ENCODE results near the gene VANGL2.

VANGL2 gene

DNA sequence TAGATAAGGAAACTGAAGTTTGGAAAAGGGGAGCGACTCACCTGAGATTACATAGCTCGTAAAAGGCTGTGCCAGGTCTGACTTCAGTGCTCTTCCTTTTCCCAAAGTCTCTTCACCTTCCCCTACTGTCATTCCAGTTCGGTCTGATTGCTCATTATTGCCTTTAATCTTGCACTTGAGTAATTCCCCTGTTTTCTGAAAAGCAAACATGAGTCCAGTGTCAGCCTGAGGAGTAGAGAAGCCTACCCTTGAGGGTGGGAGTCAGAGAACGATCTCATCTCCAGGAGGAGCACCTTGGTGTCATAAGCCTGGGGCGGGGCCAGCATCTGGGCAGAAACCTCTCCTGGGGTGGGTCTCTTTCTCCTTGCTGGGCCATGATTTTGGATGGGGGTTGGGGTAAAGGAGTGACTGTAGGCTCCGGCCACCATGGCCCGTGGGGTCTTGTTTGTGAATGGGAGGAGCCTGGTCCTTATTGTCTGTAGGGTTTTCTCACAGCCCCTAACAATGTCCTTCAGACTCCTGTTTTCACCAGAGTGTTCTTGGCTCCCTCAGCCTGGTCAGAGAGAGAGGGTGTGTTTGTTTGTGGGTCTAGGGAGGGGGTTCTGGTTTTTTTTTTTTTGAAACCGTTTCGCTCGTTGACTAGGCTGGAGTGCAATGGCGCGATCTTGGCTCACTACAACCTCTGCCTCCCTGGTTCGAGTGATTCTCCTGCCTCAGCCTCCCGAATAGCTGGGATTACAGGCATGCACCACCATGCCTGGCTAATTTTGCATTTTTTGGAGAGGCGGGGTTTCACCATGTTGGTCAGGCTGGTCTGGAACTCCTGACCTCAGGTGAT is 6.0 kb downstream of the VANGL2 start:
- H3K27ac ChIP-seq = no peak overlapping the region
- TF ChIP-seq ZFX (IDR thresholded peaks at IDR 0.05) = no peak
- TF ChIP-seq, protein P1, sequence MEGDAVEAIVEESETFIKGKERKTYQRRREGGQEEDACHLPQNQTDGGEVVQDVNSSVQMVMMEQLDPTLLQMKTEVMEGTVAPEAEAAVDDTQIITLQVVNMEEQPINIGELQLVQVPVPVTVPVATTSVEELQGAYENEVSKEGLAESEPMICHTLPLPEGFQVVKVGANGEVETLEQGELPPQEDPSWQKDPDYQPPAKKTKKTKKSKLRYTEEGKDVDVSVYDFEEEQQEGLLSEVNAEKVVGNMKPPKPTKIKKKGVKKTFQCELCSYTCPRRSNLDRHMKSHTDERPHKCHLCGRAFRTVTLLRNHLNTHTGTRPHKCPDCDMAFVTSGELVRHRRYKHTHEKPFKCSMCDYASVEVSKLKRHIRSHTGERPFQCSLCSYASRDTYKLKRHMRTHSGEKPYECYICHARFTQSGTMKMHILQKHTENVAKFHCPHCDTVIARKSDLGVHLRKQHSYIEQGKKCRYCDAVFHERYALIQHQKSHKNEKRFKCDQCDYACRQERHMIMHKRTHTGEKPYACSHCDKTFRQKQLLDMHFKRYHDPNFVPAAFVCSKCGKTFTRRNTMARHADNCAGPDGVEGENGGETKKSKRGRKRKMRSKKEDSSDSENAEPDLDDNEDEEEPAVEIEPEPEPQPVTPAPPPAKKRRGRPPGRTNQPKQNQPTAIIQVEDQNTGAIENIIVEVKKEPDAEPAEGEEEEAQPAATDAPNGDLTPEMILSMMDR (conservative IDR thresholded peaks at IDR 0.05) = no peak

DNA sequence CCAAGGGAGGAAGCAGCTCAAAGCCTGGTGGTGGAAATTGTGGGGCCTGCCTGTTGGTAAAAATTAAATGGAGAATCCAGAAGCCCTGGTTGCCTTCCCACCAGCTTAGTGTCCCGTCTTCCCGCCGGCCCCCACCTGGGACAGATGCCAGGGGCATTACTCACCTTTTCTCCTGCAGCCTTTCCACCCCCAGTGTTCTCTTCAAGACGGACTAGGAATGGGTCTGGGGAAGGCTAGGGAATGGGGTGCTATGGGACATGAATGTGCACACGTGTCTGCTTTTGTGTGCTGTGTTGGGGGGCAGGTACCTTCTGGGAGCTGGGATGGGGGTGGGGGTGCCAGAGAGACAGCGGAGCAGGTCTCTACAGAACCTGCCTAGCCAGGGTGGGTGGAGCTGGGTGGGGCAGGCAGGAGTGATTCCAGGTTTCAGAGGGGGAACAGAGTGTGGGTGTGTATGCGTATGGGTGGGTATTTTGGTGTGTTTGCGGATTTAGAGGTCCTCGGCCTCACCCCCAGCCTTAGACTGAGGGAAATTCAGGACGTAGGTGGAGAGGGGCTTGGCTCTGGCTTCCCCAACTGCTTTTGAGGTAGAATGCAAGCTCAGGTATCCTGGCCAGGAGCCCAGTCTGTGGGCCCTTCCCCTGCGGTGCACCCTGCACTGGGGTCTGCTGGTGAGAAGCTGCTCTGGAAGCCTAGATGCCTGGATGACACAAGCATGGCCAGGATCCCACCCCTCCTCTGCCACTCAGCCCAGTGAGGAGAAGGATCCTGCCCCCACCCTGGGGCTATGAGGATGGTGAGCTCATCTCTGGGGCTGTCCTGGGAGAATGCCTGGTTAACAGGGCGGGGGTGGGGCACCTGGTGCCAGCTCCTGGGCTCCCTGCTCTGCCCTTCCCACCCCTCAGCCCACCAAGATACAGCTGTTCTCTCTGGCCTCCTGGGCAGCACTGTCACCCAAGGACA is 7.8 kb downstream of the VANGL2 start:
- no peak overlapping the region for H3K27ac ChIP-seq
- TF ChIP-seq, protein P1 (conservative IDR thresholded peaks at IDR 0.05) = no peak
- no peak for TF ChIP-seq ZFX (IDR thresholded peaks at IDR 0.05)

DNA sequence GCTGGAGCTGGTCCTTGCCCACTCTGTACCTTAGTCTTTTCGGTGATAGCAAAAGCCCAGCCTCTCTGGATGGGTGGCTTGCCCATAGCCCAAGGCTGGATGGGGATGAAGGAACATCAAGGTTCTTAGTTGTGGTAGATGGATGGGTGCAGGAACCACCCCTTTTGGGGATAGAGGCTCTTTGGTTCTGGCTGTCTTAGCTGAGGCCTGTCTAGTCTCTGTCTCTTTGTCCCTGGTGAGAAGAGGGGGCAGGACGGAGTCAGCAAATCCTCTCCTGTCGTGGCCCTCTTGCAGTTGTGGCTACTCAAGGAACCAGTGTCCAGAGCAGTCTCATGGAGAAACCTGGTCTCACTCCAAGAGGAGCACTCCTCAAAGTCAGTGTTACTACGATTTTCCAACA is 8.5 kb downstream of the VANGL2 start:
- H3K27ac ChIP-seq = no peak overlapping the region
- no peak for TF ChIP-seq ZFX (IDR thresholded peaks at IDR 0.05)
- TF ChIP-seq, protein P1 (conservative IDR thresholded peaks at IDR 0.05) = no peak

DNA sequence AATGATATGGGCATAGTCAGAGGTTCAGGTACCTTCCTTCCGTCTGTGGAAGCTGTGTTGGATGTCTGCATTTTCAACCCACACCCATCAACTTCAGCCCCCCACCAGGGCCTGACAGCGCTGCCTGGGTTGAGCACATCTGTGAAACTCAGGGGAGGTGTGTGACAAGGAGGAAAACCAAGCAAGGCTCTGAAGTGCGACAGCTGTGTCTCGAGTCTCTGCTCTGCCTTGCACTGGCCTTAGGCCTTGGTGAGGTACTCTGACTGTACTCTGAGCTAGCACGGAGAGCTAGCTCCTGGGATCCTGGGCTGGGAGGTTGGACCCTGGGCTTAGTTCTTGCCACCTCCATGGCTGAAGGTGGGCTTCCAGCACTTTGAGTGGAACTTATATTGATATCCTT is 9.1 kb downstream of the VANGL2 start:
- TF ChIP-seq, protein P1 (conservative IDR thresholded peaks at IDR 0.05) = no peak
- TF ChIP-seq ZFX (IDR thresholded peaks at IDR 0.05) = no peak

DNA sequence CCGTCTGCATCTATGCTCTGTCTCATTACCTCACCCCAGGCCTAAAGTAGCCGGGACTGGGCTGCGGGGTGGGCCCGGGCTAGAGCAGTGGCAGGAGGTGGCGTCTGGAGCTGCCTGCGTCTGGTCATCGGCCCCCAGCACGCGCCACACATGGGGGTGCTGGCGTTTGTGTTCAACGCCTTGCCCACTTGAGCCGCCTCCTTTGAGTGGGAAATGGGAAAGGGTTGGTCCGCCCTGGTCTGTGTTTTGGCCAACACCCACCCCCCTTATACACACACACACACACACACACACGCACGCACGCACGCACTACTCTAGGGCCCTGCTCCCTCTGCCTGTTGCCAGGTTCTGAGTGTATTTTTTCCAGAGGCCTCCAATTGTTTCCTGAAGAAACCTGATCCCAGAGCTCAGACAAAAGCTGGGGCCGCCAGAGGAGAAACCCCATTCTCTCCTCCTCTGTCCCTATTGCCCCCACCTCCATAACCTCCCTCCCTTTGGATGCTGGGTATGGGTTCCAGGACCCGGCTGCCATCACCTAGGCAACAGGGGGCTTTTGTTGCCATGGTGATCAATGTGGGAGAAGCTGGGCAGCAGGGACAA is 10.1 kb downstream of the VANGL2 start:
- no peak overlapping the region for H3K27ac ChIP-seq
- no peak for TF ChIP-seq ZFX (IDR thresholded peaks at IDR 0.05)
- TF ChIP-seq, protein P1 (conservative IDR thresholded peaks at IDR 0.05) = no peak

More for the DNA sequence above, 9.1 kb downstream of the VANGL2 start:
- no peak overlapping the region for H3K27ac ChIP-seq

DNA sequence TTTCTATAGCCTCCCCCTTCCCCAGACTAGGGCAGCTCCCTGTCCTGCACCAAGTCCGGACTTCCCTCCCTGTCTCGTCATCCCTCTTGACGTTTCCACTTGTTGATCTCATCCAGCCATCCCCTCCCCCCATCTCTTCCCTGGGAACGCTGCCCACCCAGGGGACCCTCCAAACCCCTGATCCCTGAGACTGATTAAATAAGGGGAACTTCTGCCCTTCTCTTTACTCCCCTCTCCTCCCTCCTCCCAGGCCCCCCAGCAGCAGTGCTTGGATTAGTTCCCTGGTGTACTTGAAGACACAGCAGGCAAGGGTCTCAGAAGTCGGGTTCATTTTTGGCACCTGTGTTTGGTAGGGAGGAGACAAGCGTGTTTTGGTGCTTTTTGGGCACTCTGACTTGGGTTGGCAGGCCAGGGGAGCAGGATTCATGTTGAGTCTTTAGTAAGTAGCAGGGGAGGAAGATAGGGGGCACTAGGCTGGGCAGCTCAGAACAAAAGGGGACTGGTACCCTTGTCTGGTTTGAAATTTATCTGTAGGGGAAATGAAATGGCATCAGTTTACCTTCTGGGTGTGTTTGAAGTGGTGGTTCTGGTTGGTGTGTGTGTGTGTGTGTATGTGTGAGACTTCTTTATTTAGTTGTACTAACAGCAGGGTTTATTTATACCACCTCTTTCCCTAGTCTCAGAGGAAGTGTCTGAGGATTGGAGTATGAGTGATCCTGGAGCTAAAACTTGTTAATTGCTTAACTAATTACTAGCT is 11.1 kb downstream of the VANGL2 start:
- H3K27ac ChIP-seq = no peak overlapping the region
- no peak for TF ChIP-seq ZFX (IDR thresholded peaks at IDR 0.05)

DNA sequence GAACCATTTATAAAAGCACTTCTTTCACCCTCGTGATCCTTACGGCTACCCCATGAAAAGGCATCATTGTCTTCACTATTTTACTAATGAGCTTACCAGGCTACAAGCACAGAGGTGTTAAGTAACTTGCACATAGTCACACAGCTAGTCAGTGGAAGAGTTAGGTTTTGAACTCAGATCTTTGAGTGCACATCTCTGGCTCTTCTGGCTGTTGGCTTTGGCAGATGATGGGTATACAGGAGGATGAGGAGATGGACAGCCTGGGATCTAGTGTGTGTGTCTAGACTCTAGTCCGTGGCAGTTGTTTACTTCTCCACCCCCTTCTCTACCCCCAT is 11.6 kb downstream of the VANGL2 start:
- H3K27ac ChIP-seq = no peak overlapping the region
- TF ChIP-seq ZFX (IDR thresholded peaks at IDR 0.05) = no peak
- TF ChIP-seq, protein P1 (conservative IDR thresholded peaks at IDR 0.05) = no peak

Measured in C4-2B (cell line).